Measurements from ENCODE around the gene IP6K2. TPM values are rescaled to one million over a fixed set of nuclear protein-coding genes. Genes with fewer than 3 reads are reported as not detected.

IP6K2 gene
- total and polyA plus RNA-seq, 12 donors: 44.9 to 185 (median 106) TPM

DNA sequence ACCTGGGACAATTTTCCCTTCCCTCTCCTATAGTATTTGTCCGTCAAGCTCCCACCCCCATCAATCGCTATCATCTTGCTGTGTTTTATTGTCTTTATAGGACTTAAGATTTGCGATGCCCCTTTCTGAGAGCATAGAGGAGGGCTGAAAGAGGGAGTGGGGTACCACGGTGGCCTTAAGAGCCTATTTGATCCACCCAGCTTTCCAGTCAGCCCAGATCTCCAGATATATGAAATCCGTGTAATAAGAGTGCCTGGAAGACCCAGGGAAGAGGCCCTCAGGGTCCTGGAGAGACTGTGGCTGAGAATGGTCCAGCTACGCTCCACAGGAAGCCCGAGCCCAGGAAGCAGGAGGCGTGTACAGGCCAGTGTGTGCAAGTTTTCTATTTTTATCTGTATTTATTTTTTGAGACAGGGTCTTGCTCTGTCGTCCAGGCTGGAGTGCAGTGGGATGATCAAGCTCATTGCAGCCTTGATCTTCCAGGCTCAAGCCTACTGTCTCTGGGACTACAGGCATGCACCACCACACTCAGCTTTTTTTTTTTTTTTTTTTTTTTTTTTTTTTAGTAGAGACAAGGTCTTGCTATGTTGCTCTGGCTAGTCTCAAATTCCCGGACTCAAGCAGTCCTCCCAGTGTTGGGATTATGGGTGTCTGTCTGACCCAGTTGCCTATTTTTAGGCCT is 30.3 kb downstream of the IP6K2 start:
- no peak for DNase-seq
- no peak for TF ChIP-seq CTCF (IDR thresholded peaks at IDR 0.05)
- TF ChIP-seq POLR2A (IDR thresholded peaks at IDR 0.05): no peak
- 44 to 51% (median 45%) methylated on average over 10 of the region's 10 CpGs for WGBS, 4 donors
- H3K27ac ChIP-seq: peak overlapping the region in 3 of 5 donors; percentile 48 to 94 (median 89)
- peaks cover 0 to 54% of the 10 kb centered on the region in 2 donors for H3K36me3 ChIP-seq (replicated peaks in 1 of 2)
- no peaks in the 10 kb centered on the region for H3K9me3 ChIP-seq (replicated peaks in 1 of 3)
- H3K4me1 ChIP-seq (replicated peaks in 1 of 2): peaks cover 16 to 40% of the 10 kb centered on the region in 2 donors
- no peak overlapping the region for H3K4me3 ChIP-seq
- H3K27me3 ChIP-seq: no peaks in the 10 kb centered on the region
- intact Hi-C loops (cut with DNase I): no loop called here

GRCh38 chr3:48685603-48686511 is 31.2 kb downstream of the IP6K2 start, which contains the start of gene NCKIPSD:
NCKIPSD (minus strand) TSS chr3:48685915; CDS start chr3:48685807, 108 bp downstream.
- H3K36me3 ChIP-seq (replicated peaks in 1 of 2): peaks cover 0 to 54% of the 10 kb centered on the region in 2 donors
- no peaks in the 10 kb centered on the region for H3K9me3 ChIP-seq (replicated peaks in 1 of 3)
- peaks cover 16 to 33% of the 10 kb centered on the region in 2 donors for H3K4me1 ChIP-seq (replicated peaks in 1 of 2)
- intact Hi-C loops (cut with DNase I): no loop called here
- peak; percentile 81 to 94 (median 91) for DNase-seq
- 1 to 3% (median 2%) methylated on average over 35 to 97 of the region's 97 CpGs for WGBS, 4 donors
- no peaks in the 10 kb centered on the region for H3K27me3 ChIP-seq
- TF ChIP-seq POLR2A (IDR thresholded peaks at IDR 0.05) (peak in 1 of 2 donors; percentile 70), CTCF (IDR thresholded peaks at IDR 0.05) (peak; percentile 54 to 90 (median 73))
- H3K4me3 ChIP-seq: peak within 1 kb of the TSS; percentile 59 to 94 (median 84)
- H3K27ac ChIP-seq: peak within 1 kb of the TSS in 4 of 5 donors; percentile 57 to 94 (median 85)

DNA sequence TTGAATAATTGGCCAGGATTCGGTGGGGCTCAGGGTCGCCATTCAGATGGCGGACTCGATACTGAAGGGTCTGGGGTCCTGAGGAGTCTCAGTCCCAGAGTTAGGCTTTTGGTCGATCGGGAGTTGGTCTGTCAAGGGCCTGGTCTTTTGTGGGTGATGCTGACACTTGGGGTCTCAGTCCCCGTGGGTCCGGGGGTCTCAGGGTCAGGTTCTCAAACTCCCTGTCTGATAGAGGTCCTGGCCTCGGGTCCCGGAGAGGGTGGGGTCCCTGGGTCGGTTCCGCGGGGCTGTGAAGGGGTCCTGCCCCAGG is 31.8 kb downstream of the IP6K2 start:
- peaks cover 16 to 33% of the 10 kb centered on the region in 2 donors for H3K4me1 ChIP-seq (replicated peaks in 1 of 2)
- intact Hi-C loops (cut with DNase I): no loop called here
- no peaks in the 10 kb centered on the region for H3K9me3 ChIP-seq (replicated peaks in 1 of 3)
- peaks cover 0 to 54% of the 10 kb centered on the region in 2 donors for H3K36me3 ChIP-seq (replicated peaks in 1 of 2)
- H3K27me3 ChIP-seq: no peaks in the 10 kb centered on the region
- no peak for DNase-seq
- peak overlapping the region; percentile 59 to 94 (median 84) for H3K4me3 ChIP-seq
- TF ChIP-seq CTCF (IDR thresholded peaks at IDR 0.05) (no peak), POLR2A (IDR thresholded peaks at IDR 0.05) (no peak)
- WGBS, 4 donors: 8 to 18% (median 10%) methylated on average over 5 to 13 of the region's 13 CpGs
- H3K27ac ChIP-seq: peak overlapping the region in 4 of 5 donors; percentile 57 to 94 (median 85)
